Measurements from ENCODE around the gene EIF2B4. TPM values are rescaled to one million over a fixed set of nuclear protein-coding genes. Genes with fewer than 3 reads are reported as not detected.

EIF2B4 gene
- total RNA-seq, 1 donor = 29.7 TPM

- DNase-seq (ENCODE audit: low read depth) = no peak
- no peak overlapping the region for H3K4me3 ChIP-seq (ENCODE audit: low read depth, low read length)
- no peak for TF ChIP-seq CTCF (IDR thresholded peaks at IDR 0.05; ENCODE audit: insufficient read depth, low read length)
These were observed 6.9 kb upstream of the EIF2B4 start for GRCh38 chr2:27376866-27377617.

- TF ChIP-seq CTCF (IDR thresholded peaks at IDR 0.05; ENCODE audit: insufficient read depth, low read length) = no peak
- DNase-seq (ENCODE audit: low read depth) = no peak
- H3K4me3 ChIP-seq (ENCODE audit: low read depth, low read length) = no peak overlapping the region
These were observed 6.2 kb upstream of the EIF2B4 start for GRCh38 chr2:27376151-27376865.

- no peak overlapping the region for H3K4me3 ChIP-seq (ENCODE audit: low read depth, low read length)
- no peak for TF ChIP-seq CTCF (IDR thresholded peaks at IDR 0.05; ENCODE audit: insufficient read depth, low read length)
- no peak for DNase-seq (ENCODE audit: low read depth)
These were observed 5.5 kb upstream of the EIF2B4 start for GRCh38 chr2:27375513-27376099.

GRCh38 chr2:27373567-27373966, 3.4 kb upstream of the EIF2B4 start:
- TF ChIP-seq CTCF (IDR thresholded peaks at IDR 0.05; ENCODE audit: insufficient read depth, low read length) = no peak
- no peak overlapping the region for H3K4me3 ChIP-seq (ENCODE audit: low read depth, low read length)
- no peak for DNase-seq (ENCODE audit: low read depth)

- TF ChIP-seq CTCF (IDR thresholded peaks at IDR 0.05; ENCODE audit: insufficient read depth, low read length) = no peak
These were observed 2.8 kb upstream of the EIF2B4 start for GRCh38 chr2:27372937-27373336.

GRCh38 chr2:27370816-27371620, 880 bp upstream of the EIF2B4 start:
- DNase-seq (ENCODE audit: low read depth) = peak; percentile 55
- H3K4me3 ChIP-seq (ENCODE audit: low read depth, low read length) = peak overlapping the region; percentile 98

More at GRCh38 chr2:27372937-27373336, 2.8 kb upstream of the EIF2B4 start:
- H3K4me3 ChIP-seq (ENCODE audit: low read depth, low read length) = no peak overlapping the region
- DNase-seq (ENCODE audit: low read depth) = no peak

More at GRCh38 chr2:27370816-27371620, 880 bp upstream of the EIF2B4 start:
- no peak for TF ChIP-seq CTCF (IDR thresholded peaks at IDR 0.05; ENCODE audit: insufficient read depth, low read length)

Measured in fibroblast of the aortic adventitia (primary cell).